GM12892 (cell line): ENCODE measurements around the gene S100B.

ENCODE experiments used
- POLR2A ChIP-seq: IDR thresholded peaks from 2 replicates; pipeline ENCODE4 v1.6.1; 2011; ENCODE audit warnings: low read depth, low read length, control low read depth
- POLR2AphosphoS5 ChIP-seq: IDR thresholded peaks from 2 replicates; pipeline ENCODE4 v1.6.1; 2011; ENCODE audit warnings: low read depth, low read length, control low read depth
- TAF1 ChIP-seq: IDR thresholded peaks from 2 replicates; pipeline ENCODE4 v1.6.1; 2011; ENCODE audit warnings: low read depth, mild to moderate bottlenecking, control low read depth, low read length, borderline replicate concordance

DNA sequence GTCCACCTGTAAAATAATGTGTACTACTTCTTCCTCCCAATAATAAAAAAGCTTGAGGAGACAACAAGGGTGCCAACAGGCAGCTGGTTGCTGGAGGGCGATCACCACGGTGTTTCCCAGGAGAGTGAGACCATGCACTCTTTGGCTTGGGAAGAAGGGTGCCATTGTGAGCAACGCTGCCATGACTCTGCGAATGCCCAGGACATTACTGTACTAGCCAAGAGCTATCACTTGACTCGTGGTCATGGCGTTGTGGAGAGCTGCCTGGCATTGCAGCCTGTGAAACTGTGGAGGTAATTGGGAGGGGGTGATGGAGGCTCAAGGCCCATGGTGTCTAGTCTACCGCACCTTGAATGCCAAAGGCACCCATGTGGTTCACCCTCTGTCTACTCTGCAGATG, 16.0 kb upstream of the S100B start:
- no peak for TF ChIP-seq POLR2A
- TF ChIP-seq POLR2AphosphoS5 = no peak
- TF ChIP-seq TAF1 = no peak
